K562 (cell line): ENCODE measurements around the gene GNRH2.
"Not testable (repeated sequence)": the region's sequence is repeated elsewhere in the genome, so short reads cannot be mapped to it uniquely, and the experiment has no call there.

Experiments
- CBFB ChIP-seq: sonication (generic); formaldehyde crosslinking; IDR thresholded peaks from 2 replicates; pipeline ENCODE4 v1.4.0; 2020; ENCODE audit warnings: mild to moderate bottlenecking, missing genetic modification reagents
- CTCF ChIP-seq, 3 experiments: IDR thresholded peaks in 2 of 3; conservative IDR thresholded peaks in 1 of 3; 2 replicates each; pipeline ENCODE4 v1.5.1; 2011 to 2012; ENCODE audit warnings: low read length in 3 of 3, mild to moderate bottlenecking in 3 of 3, control low read depth in 2 of 3, improper control_type of control experiment in 1 of 3, inconsistent platforms in 1 of 3, low read depth in 1 of 3, mixed read lengths in 1 of 3, moderate library complexity in 1 of 3; ENCODE audit not compliant: insufficient read depth in 2 of 3
- E2F4 ChIP-seq: sonication (generic); formaldehyde crosslinking; IDR thresholded peaks from 2 replicates; pipeline ENCODE4 v1.8.0; 2022; ENCODE audit warnings: mild to moderate bottlenecking, low read depth, missing genetic modification reagents
- GTF3C2 ChIP-seq: IDR thresholded peaks from 3 replicates; pipeline ENCODE4 v1.6.1; 2011; ENCODE audit warnings: borderline replicate concordance, mild to moderate bottlenecking, moderate library complexity; ENCODE audit not compliant: insufficient read length; ENCODE audit errors: extremely low read depth
- L3MBTL2 ChIP-seq: fragments of 450-650 bp; IDR thresholded peaks from 2 replicates; pipeline ENCODE4 v1.6.1; 2016; ENCODE audit warnings: mild to moderate bottlenecking, moderate library complexity
- MAZ ChIP-seq, 2 experiments: fragments of 450-650 bp in 1 of 2; sonication (generic) in 1 of 2; formaldehyde crosslinking; IDR thresholded peaks in 1 of 2; conservative IDR thresholded peaks in 1 of 2; 2 replicates each; pipeline versions ENCODE4 v1.4.0 to v1.5.0; 2020; ENCODE audit warnings: mild to moderate bottlenecking in 1 of 2, missing genetic modification reagents in 1 of 2
- MLLT1 ChIP-seq, 2 experiments: fragments of 450-650 bp; IDR thresholded peaks; 2 replicates each; pipeline ENCODE4 v1.6.1; 2016
- NELFE ChIP-seq: IDR thresholded peaks from 2 replicates; pipeline ENCODE4 v1.6.1; 2011; ENCODE audit warnings: mild to moderate bottlenecking; ENCODE audit not compliant: insufficient read depth, insufficient read length
- SIN3A ChIP-seq, 2 experiments: fragments of 150-350 bp in 1 of 2; IDR thresholded peaks; 2 replicates each; pipeline ENCODE4 v1.6.1; 2011 to 2016; ENCODE audit warnings: borderline replicate concordance in 2 of 2, low read depth in 2 of 2, low read length in 2 of 2, mild to moderate bottlenecking in 2 of 2, moderate library complexity in 2 of 2; ENCODE audit not compliant: control insufficient read depth in 1 of 2
- SMAD3 ChIP-seq: fragments of 450-650 bp; formaldehyde crosslinking; conservative IDR thresholded peaks from 2 replicates; pipeline ENCODE4 v1.4.0; 2020; ENCODE audit warnings: mild to moderate bottlenecking
- TFAP4 ChIP-seq: sonication (generic); formaldehyde crosslinking; IDR thresholded peaks from 2 replicates; pipeline ENCODE4 v1.8.0; 2022; ENCODE audit warnings: missing genetic modification reagents, mild to moderate bottlenecking, moderate library complexity, borderline replicate concordance
- ZBTB49 ChIP-seq: sonication (generic); formaldehyde crosslinking; IDR thresholded peaks from 2 replicates; pipeline ENCODE4 v1.8.0; 2022; ENCODE audit warnings: missing genetic modification reagents, mild to moderate bottlenecking, borderline replicate concordance
- ZFP30 ChIP-seq: fragments of 250-450 bp; sonication (Bioruptor Pico); IDR thresholded peaks from 2 replicates; pipeline ENCODE4 v1.8.0; 2022; ENCODE audit warnings: moderate library complexity, mild to moderate bottlenecking, inconsistent platforms, borderline replicate concordance

- not testable (repeated sequence) for TF ChIP-seq ZFP30 (CRISPR knock-in tag); CTCF (IDR thresholded peaks at IDR 0.05 in 2 of 3, conservative IDR thresholded peaks at IDR 0.05 in 1 of 3; ENCODE audit: insufficient read depth in 2 of 3, low read depth in 1 of 3, low read length in 3 of 3); E2F4 (CRISPR knock-in tag); NELFE; MAZ (CRISPR knock-in tag; conservative IDR thresholded peaks at IDR 0.05 in 1 of 2, IDR thresholded peaks at IDR 0.05 in 1 of 2); CBFB (CRISPR knock-in tag); ZBTB49 (CRISPR knock-in tag); SMAD3 (CRISPR knock-in tag); TFAP4 (CRISPR knock-in tag); L3MBTL2; SIN3A (IDR thresholded peaks at IDR 0.05; ENCODE audit: borderline replicate concordance in 2 of 2, control insufficient read depth in 1 of 2, low read depth in 2 of 2, low read length in 2 of 2); MLLT1 (IDR thresholded peaks at IDR 0.05); GTF3C2
These were observed 20.7 kb downstream of the GNRH2 start for GRCh38 chr20:3064119-3064518.
